Right lobe of liver (tissue), 6 donors: ENCODE measurements around the gene DSG2. TPM values are rescaled to one million over a fixed set of nuclear protein-coding genes. Genes with fewer than 3 reads are reported as not detected.

Experiments used
- ATAC-seq, 4 donors: fragments of 200-7000 bp; cut with Tn5 transposase; one replicate each; pipeline ENCODE4 v1.9.1; 2020; ENCODE audit warnings: mild to moderate bottlenecking in 4 of 4, moderate library complexity in 4 of 4
- DNase-seq, 3 donors: peaks; one replicate each; pipeline ENCODE4 v3.0.0-alpha.2; 2020
- H3K27ac ChIP-seq, 3 donors: fragments of 200-600 bp; one replicate each; pipeline ENCODE4 v1.8.0; 2022
- H3K27me3 ChIP-seq, 2 donors: fragments of 200-600 bp; one replicate each; pipeline ENCODE4 v1.8.0; 2022
- H3K36me3 ChIP-seq, 4 donors: fragments of 200-600 bp; sonication (generic) in 1 of 4; one replicate each; pipeline versions ENCODE4 v1.5.1 to v1.8.0; 2017 to 2022; ENCODE audit warnings: control low read depth in 1 of 4
- H3K4me1 ChIP-seq, 4 donors: fragments of 200-600 bp; sonication (generic) in 1 of 4; one replicate each; pipeline versions ENCODE4 v1.5.1 to v1.8.0; 2017 to 2022; ENCODE audit warnings: control low read depth in 1 of 4
- H3K4me3 ChIP-seq, 3 donors: fragments of 200-600 bp; one replicate each; pipeline ENCODE4 v1.8.0; 2022
- H3K9me3 ChIP-seq, 4 donors: fragments of 200-600 bp; sonication (generic) in 1 of 4; one replicate each; pipeline versions ENCODE4 v1.5.1 to v1.8.0; 2017 to 2022; ENCODE audit warnings: control low read depth in 1 of 4
- POLR2A ChIP-seq: fragments of 450-650 bp; IDR thresholded peaks from one replicate; pipeline ENCODE4 v1.6.1; 2017; ENCODE audit warnings: antibody characterized with exemption, mild to moderate bottlenecking
- WGBS: methylation state at CpG from one replicate; pipeline ENCODE4 v1.1.6; 2018; ENCODE audit warnings: low coverage, low lambda C conversion rate; ENCODE audit not compliant: insufficient coverage; ENCODE audit errors: missing lambda C conversion rate; 5-methylcytosine and 5-hydroxymethylcytosine counted together
- intact Hi-C, 2 donors: fragments of 100-400 bp; cut with DNase I; formaldehyde crosslinking; loops; one replicate each; pipeline versions ENCODE4 v1.11.2 to v1.14.1; 2022
- total RNA-seq, 6 experiments: library from RNA; depleted of rRNA in 2 of 6; stranded (reverse); fragments of >200 nt in 2 of 6; fragmentation: NEBNext Ultra II Directional in 3 of 6; extraction: Animal tissue kit (Norgen Biotek cat#: 25700) in 3 of 6; gene quantifications; one replicate each; pipeline versions ENCODE4 v1.1.0 to v1.2.4, GENCODE V29; 2016 to 2023
- TF ChIP-seq, protein P1 (sequence below), 4 donors: fragments of 200-600 bp in 3 of 4; fragments of 450-650 bp in 1 of 4; IDR thresholded peaks; one replicate each; pipeline versions ENCODE4 v1.5.1 to v1.8.0; 2016 to 2022; ENCODE audit warnings: antibody characterized with exemption in 4 of 4, mild to moderate bottlenecking in 2 of 4
- donor health status: DM: no; HTN: yes; CAD: no.
- donor health status: DM: no; HTN: no; CAD: no.
- donor health status: DM: no; HTN: no; CAD: no.
- donor health status: DM: no; HTN: yes; CAD: no.
- donor health status: DM: no; HTN: yes; CAD: no.

Gene DSG2
- total RNA-seq, 6 experiments from 2014 or later = 9.8 to 27.0 (median 16.4) TPM

DNA sequence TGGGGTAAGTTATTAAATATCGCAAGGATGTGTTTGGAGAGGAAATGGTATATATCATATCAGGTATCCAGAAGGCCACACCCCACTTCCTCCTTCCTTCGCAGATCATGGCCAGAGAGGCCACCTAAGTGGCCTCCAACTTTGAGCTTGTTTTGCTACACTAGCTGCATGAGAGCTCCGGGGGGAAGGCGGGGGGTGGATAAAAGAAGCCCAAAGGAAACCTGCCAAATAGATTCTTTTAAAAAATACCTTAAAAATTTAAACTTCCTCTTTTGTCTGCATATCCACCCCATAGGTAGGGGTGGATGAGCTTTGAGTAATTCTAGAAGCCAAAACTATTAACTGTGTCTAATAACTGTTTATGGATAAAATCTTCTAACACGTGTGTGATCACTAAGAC lies 88.0 kb downstream of the DSG2 start:
- ATAC-seq (no peak), DNase-seq (no peak)
- Histone ChIP-seq H3K27ac (no peak overlapping the region), H3K9me3 (no peaks in the 10 kb centered on the region), H3K36me3 (no peaks in the 10 kb centered on the region), H3K27me3 (no peaks in the 10 kb centered on the region), H3K4me1 (peaks cover 0 to 51% (median 15%) of the 10 kb centered on the region in 4 donors), H3K4me3 (no peak overlapping the region)
- intact Hi-C loops = no loop called here
- TF ChIP-seq, protein P1, sequence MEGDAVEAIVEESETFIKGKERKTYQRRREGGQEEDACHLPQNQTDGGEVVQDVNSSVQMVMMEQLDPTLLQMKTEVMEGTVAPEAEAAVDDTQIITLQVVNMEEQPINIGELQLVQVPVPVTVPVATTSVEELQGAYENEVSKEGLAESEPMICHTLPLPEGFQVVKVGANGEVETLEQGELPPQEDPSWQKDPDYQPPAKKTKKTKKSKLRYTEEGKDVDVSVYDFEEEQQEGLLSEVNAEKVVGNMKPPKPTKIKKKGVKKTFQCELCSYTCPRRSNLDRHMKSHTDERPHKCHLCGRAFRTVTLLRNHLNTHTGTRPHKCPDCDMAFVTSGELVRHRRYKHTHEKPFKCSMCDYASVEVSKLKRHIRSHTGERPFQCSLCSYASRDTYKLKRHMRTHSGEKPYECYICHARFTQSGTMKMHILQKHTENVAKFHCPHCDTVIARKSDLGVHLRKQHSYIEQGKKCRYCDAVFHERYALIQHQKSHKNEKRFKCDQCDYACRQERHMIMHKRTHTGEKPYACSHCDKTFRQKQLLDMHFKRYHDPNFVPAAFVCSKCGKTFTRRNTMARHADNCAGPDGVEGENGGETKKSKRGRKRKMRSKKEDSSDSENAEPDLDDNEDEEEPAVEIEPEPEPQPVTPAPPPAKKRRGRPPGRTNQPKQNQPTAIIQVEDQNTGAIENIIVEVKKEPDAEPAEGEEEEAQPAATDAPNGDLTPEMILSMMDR (IDR thresholded peaks at IDR 0.05) = no peak
- no peak for TF ChIP-seq POLR2A
- 83% methylated on average over 5 of the region's 5 CpGs for WGBS

DNA sequence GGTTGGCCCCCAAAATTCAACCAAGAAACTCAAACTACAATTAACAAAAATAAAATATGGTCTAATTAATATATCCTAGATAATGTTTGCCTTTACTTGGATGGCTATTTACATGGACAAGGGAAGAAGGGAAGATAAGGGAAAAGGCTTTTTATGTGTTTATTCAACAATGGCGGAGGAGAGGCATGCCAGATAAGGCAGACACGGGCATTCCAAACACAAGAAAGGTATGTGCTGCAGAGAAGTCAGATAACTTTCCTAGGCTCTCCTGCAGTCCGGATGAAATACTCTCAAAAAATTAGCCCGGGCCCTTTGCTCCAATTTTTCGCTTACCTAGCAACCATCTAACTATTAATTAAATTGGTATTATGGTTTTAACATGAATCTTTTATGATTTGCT lies 88.6 kb downstream of the DSG2 start:
- intact Hi-C loops = no loop called here
- no peak for TF ChIP-seq POLR2A
- TF ChIP-seq, protein P1 (IDR thresholded peaks at IDR 0.05) = no peak

DNA sequence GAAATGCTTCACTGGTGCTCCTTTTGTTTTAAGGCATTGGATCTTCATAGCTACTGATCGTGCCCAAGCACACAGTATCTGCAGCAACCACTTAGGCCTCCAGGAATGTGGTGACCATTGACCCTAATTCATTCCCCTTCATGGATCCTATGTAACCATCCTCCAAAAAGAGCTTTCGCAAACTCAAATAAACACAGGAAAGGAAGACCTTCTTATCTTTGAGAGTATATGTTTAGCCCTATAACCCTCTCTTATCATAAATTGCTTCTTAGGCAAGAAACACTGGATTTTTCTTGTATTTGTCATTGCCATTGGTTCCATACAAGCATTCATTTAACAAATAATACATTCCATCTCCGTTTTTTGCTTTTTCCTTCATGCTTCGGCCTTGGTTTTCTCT lies 89.6 kb downstream of the DSG2 start:
- ATAC-seq (no peak), DNase-seq (no peak)
- WGBS = 79% methylated on average over 4 of the region's 4 CpGs
- H3K9me3 ChIP-seq = no peaks in the 10 kb centered on the region
- H3K27ac ChIP-seq = no peak overlapping the region
- H3K36me3 ChIP-seq = peaks cover 0 to 2% (median 0%) of the 10 kb centered on the region in 4 donors
- peaks cover 0 to 36% (median 13%) of the 10 kb centered on the region in 4 donors for H3K4me1 ChIP-seq
- no peak overlapping the region for H3K4me3 ChIP-seq
- H3K27me3 ChIP-seq = no peaks in the 10 kb centered on the region
- no peak for TF ChIP-seq POLR2A
- TF ChIP-seq, protein P1 (IDR thresholded peaks at IDR 0.05) = no peak
- intact Hi-C loops = no loop called here

More for the DNA sequence above, 88.6 kb downstream of the DSG2 start:
- ATAC-seq = no peak
- no peak for DNase-seq
- Histone ChIP-seq H3K4me1 (peaks cover 0 to 45% (median 17%) of the 10 kb centered on the region in 4 donors), H3K4me3 (no peak overlapping the region), H3K27ac (no peak overlapping the region), H3K36me3 (no peaks in the 10 kb centered on the region), H3K9me3 (no peaks in the 10 kb centered on the region), H3K27me3 (no peaks in the 10 kb centered on the region)
- 66% methylated on average over 5 of the region's 5 CpGs for WGBS

DNA sequence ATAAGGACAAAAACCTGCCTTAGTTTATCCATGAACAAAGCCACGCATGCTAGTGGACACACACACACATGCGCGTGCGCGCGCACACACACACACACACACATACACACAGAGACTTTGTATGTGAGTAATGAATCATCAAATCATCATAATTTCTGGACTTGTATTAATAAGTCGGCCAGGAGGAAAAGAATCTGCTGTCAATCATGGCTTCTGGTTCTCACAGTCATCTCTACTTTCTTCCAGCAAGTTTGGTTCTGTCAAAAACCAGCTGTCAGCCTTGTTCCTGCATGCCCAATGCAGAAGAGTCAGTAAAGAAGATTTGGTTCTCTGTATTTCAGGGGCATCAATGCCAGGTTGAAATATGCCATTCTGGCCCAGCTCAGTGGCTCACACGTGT lies 92.6 kb downstream of the DSG2 start:
- Histone ChIP-seq H3K27ac (peak overlapping the region in 2 of 3 donors; percentile 70 to 76), H3K9me3 (no peaks in the 10 kb centered on the region), H3K27me3 (no peaks in the 10 kb centered on the region), H3K4me3 (no peak overlapping the region), H3K36me3 (peaks cover 0 to 32% (median 6%) of the 10 kb centered on the region in 4 donors), H3K4me1 (peaks cover 0 to 41% (median 8%) of the 10 kb centered on the region in 4 donors)
- no peak for ATAC-seq
- DNase-seq = no peak
- 78% methylated on average over 8 of the region's 8 CpGs for WGBS
- TF ChIP-seq, protein P1 (IDR thresholded peaks at IDR 0.05) = no peak
- TF ChIP-seq POLR2A = no peak
- intact Hi-C loops = no loop called here

DNA sequence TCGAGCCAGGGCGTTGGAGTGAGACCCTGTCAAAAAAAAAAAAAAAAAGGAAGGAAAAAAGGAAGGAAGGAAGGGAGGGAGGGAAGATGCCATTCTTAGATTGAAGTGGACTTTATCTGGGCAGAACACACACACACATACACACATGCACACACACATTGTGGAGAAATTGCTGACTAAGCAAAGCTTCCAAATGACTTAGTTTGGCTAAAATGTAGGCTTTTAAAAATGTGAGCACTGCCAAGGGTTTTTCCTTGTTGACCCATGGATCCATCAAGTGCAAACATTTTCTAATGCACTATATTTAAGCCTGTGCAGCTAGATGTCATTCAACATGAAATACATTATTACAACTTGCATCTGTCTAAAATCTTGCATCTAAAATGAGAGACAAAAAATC lies 93.1 kb downstream of the DSG2 start:
- ATAC-seq (peak; percentile 24 to 60 (median 43)), DNase-seq (no peak)
- 18% methylated on average over 2 of the region's 2 CpGs for WGBS
- Histone ChIP-seq H3K4me1 (peaks cover 0 to 41% (median 8%) of the 10 kb centered on the region in 4 donors), H3K4me3 (peak overlapping the region in 1 of 3 donors; percentile 67), H3K27ac (peak overlapping the region; percentile 30 to 76 (median 70)), H3K9me3 (no peaks in the 10 kb centered on the region), H3K27me3 (no peaks in the 10 kb centered on the region), H3K36me3 (peaks cover 0 to 38% (median 8%) of the 10 kb centered on the region in 4 donors)
- intact Hi-C loops = no loop called here
- TF ChIP-seq, protein P1 (IDR thresholded peaks at IDR 0.05) = no peak
- TF ChIP-seq POLR2A = no peak
